HG02870 (cell line): ENCODE measurements around the gene B3GNT5.

ENCODE experiments used
- ATAC-seq: cut with Tn5 transposase; IDR thresholded peaks from one replicate; pipeline ENCODE4 v1.9.1; 2021; ENCODE audit warnings: mild to moderate bottlenecking, moderate library complexity; ENCODE audit not compliant: unreplicated experiment

B3GNT5 gene

DNA sequence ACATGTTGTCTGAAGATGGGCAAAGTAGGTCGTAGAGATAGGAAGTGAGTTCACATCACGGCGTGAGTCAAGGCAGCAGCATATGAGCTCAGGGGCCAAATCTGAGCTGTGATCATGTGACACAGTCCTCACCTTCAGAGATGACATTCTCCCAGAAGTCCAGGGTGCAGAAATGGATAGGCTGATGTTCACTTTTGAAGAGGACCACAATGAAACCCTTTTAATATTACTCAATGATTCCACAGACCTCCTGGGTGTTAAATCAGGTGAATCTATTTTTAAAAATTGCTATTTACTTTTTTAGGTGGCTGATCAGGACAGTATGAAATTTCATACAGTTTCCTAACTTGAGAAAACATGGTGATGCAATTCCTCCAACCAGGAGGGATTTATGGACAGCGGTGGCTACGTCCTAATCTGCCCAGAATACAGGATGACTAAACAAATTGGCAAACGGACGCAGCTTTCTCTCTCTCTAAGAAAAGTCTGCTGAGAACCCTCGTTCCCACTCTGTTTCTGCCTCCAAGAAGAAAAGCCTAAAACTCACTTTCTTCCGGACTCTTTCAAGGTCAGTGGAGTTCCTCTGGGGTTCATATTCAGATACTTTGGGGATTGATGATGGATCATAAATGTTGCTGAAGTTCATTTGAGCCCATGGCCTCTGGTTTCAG, 34.4 kb downstream of the B3GNT5 start:
- no peak for ATAC-seq

DNA sequence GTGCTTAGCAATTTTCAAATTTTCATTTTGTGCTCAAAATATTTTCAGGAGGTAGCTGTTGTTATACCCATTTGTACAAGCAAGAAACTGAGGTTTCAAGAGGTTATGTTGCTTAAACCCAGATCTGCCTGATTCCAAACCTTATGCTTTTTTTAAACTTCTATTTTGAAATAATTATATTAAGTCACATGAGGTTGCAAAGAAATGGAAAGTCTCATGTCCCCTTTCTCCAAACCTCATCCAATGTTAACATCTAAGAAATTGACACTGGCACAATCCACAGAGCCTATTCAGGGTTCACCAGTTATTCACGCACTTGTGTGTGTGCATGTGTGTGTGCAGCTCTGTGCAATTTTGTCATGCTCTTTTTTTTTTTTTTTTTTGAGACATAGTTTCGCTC, 35.1 kb downstream of the B3GNT5 start:
- no peak for ATAC-seq

DNA sequence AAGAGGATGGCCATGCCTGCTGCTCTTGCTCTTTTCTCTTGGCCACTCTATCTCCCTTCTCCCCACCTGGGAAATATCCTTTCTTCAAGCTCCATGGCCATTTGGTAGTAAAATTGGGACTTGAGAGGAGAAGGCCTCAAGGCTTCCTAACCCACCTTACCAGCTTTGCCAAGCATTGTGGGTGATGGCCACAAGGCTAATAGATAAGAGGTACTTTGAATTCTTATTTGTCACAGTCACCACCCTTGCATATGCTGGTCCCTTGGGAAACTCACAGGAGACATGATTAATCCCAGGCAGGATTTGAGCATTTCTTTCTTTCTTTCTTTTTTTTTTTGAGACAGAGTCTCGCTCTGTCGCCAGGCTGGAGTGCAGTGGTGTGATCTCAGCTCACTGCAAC, 37.2 kb downstream of the B3GNT5 start:
- ATAC-seq = no peak

DNA sequence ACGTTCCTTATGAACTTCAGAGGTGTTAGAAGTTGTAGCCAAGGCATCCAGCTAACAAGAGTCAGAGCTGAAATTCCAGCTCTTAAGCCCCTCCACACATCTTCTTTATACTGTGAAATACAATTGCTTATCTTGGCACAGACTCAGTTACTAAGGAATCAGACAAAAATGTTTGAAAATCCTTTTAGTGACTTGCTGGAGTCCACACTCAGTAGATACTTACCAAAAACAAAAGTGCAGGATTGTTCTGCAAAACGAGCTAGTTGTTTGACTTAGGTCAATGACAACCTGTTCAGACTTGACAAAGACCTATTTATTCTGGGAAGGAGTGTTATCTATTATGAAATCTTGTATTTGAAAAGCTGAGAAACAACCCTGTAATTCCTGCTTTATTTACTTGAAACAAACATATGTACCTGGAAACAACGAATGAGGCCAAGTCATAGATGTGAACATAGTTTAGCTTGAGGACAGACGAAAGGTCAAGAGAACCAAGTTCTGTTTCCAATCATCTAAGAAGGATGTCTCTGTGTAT, 38.5 kb downstream of the B3GNT5 start:
- ATAC-seq = no peak

DNA sequence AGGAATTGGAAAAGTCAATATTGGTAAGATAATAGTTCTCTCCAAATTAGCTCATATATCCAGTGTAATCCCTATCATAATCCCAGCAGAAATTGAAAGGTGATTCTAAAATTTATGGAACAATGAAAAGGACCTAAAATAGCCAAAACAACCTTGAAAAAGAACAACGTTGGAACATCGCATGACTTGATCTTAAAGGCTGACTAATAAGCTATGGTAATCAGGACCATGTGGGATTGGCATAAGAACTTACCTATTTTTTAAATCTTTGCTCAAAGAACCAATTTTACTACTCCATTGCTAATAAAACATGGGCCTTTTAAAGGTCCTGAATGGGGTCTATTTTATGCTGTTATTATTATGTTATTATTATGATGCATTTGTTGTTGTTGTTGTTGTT, 40.9 kb downstream of the B3GNT5 start:
- ATAC-seq = no peak

DNA sequence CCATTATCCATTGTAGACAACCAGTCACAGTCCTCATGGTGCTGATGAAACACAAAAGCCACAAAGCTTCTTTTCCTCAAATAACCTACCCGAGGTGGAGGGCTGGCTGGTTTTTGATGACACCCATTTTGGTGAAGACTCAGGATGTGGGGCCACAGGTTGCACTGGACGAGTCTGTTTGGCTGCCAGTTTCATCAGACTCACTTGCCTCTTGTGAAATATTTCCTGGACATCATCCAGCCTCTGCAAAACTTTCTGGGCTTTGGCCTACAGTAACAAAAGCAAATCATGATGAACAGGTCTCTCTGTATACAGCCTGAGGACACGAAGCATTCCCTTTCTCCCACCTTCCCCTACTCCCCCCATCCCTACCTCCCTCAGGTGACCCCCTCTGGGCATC, 42.2 kb downstream of the B3GNT5 start:
- ATAC-seq = no peak

DNA sequence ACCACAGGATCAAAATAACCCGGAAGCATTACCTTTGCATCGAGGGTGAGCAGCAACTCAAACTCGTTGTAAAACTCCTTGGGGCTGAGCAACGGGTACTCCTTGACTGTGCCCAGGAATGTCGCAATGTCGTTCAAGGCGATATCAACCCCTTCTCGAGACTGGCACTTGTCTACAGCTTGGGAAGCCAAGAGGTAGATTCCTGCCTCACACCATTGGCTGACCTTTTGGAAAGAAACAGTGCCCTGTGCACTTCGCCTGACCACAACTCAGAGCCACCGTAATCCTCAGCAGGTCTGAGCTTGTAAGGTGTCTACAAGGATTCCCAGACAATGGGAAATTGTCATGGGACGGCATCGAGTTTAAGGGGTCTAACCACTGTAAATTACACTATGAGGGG, 43.9 kb downstream of the B3GNT5 start:
- no peak for ATAC-seq

DNA sequence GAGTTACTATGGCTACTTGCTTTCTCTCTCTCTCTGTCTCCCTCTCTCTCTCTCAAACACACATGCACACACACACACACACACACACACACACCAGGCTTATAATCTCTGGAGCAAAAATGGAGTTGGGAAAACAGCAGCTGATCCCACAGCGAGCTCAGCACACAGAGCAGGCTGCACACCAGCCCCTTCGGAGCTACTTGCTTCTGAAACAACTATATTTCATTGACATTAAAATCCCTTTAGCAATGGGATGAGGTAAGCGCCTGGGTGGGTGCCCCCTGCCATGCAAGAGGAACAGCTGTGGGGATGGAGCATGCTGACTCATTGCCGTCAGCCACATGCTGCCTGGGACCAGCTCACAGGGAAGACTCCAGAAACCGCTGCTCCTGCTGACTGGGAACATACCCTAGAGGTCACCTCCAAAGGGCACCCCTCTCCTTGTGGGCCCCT, 45.7 kb downstream of the B3GNT5 start:
- ATAC-seq = no peak

DNA sequence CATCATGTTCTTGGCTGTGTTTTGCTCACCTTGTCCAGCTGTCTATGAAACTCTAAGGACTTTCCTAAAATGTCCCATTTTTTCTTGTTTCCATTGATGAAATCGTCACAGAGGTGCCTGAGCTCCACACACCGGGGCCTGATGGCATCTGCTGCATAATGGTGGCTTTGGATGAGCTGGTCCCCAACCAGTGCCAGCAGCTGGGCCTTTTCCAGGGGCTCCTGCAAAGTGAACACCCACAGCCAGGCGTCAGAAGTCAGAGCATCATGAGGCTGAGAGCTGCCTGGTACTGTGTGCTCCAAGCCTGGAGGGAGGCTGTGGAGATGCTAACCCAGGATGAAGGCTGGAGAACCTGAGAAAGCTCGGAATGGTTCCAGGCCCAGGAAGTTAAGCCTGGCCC, 46.9 kb downstream of the B3GNT5 start:
- ATAC-seq = no peak

DNA sequence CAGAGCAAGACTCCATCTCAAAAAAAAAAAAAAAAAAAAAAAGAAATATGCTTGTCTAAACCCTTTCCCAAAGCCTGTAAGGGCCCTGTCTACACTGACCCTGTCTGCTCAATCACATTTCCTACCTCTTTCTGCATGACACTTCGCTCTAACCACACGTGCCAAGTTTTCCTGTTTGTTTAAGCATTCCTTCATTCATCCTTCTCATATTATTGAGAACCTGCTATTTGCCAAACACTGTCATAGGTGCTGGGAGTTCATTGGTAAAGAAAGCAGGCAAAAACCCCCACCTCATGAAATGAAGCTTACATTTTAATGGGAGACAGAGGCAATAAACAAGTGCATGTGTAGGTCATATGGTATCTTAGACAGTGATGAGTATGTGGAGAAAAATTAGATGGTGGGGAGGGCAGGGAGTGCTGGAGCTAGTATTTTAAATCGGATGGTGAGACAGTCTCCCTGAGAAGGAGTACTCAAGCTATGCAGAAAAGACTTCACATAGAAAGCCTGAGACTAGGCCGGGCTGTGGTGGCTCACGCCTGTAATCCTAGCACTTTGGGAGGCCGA, 48.0 kb downstream of the B3GNT5 start:
- ATAC-seq = no peak

DNA sequence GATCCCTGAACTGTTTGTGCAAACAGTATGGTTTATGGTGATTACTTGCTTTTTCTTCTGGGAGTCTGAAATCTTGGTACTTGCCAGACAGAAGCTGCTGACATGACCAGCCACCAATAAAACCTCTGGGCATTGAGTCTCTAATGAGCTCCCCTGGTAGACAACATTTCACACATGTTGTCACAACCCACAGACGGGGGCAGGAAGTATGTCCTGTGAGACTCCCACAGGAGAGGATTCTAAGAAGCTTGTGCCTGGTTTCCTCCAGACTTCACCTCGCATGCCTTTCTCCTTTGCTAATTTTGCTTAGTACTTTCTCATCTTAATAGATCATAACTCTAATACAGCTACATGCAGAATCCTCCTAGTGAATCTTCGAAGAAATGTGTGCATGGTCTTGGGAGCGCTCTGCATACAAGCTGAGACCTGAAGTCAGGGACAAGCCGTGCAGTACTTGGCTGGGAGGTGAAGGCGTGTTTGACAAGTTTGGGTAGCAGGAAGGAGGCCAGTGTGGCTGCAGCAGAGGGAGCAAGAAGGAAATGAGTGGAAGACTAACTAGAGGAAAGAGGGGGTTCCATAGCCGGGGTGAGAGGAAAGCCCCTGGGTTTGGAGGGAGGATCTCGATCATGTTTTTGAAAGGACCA, 49.0 kb downstream of the B3GNT5 start:
- no peak for ATAC-seq

DNA sequence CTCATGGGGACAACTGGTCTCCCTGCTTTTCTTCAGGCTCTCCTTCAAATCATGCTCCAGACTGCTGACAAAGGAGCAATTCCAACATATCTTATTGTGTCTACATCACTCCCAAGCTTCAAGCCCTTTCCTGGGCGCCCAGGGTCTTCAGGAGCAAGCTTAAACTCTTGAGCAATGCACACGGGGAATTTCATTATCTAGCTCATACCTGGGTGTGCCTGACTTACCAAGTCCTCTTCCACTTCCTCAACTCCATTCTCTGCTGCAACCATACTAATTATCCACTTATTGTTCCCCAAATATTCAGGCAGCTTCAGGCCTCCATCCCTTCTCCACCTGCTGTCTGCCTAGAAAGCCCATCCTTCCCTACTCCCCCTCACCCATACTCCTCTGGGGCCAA, 50.6 kb downstream of the B3GNT5 start:
- no peak for ATAC-seq

DNA sequence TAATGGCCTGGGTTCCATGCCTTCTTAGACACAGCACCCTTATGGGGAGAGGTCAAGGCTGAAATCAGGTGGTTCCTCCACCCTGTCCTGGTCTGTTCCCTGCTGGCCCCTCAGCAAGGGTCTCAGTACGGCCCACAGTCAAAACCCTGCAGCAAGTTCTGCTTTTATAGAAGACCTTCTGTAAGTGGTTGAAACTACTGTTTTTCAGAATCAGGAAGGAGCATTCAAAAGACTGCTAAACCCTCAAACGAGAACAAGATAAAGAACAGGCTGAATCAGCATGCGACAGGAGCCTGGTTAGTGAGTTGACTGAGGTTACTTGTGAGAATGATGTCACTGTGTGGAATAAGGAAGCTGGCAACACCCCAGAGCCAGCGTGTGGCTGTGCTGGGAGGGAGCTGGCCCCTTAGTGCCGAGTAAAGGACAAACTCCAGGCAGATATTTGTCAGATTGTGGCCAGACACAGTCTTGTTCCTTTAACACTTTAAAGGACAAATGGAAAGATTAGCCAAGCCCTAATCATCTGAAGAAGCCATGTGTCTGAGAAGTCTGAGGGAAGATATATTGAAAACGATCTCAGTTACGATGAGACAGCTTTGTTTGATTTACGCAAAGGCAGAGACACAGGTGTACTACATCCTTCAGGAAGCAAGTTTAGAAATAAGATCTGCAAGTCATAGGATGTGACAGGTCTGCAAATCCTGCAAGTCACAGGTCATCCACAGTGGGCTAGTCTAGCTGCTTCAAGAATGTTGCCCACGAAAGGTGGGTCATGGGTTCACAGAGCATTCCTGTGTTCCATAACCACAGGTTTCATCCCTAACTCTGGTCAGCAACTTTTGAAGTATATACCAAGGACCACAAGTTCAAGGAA, 54.0 kb downstream of the B3GNT5 start:
- ATAC-seq = peak; percentile 86

DNA sequence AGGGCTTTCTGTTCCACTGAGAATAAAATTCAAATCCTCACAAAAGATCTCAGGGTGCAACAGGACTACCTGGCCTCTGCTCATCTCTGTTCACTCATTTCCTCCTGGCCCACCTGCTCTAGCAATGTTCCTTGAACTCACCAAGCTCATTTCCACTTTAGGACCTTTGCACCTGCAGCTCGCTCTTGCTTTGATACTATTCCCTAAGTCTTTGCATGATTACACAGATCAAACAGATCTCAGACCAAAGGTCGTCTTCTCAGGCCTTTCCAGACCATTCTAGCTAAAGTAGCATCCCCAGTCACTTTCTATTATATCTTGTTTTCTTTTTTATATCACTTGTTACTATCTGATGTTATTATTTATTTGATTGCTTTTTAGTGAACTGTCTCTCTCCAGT, 54.7 kb downstream of the B3GNT5 start:
- ATAC-seq = no peak

DNA sequence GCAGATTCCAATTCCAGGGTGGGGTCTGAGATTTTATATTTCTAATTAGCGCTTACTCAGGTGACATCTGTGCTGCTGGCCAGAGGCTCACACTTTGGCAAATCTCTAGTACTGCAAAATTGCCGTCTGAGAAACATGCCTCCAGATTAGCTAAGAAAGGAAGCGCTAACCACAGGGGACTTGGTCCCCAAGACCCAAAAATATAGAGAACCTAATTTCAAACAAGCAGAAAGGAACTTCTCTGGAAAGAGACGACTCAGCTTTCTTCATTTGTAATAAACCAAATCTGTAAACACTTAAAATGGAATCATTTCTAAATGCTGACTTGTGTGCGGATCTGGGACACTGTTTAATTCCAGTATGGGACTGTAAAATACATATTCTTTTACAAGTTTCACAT, 55.7 kb downstream of the B3GNT5 start:
- ATAC-seq = no peak

DNA sequence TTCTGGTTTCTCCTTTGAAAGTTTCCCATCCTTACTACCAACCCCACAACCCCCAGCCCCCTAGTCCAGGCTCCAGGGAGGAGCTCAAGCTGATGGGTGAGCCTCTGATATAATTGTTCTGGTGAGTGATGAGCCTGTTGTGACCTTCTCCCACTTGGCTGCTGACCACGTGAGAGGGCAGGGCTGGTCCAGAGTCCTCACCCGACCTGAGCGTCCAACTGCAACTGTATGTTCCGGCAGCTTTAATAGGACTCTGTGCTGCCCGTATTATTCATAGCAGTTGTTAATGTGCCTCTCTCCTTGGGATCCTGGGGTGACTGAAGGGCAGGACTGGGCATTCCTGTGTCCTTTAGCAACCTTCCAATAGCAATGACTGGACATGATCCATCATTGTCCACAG, 56.2 kb downstream of the B3GNT5 start:
- no peak for ATAC-seq

DNA sequence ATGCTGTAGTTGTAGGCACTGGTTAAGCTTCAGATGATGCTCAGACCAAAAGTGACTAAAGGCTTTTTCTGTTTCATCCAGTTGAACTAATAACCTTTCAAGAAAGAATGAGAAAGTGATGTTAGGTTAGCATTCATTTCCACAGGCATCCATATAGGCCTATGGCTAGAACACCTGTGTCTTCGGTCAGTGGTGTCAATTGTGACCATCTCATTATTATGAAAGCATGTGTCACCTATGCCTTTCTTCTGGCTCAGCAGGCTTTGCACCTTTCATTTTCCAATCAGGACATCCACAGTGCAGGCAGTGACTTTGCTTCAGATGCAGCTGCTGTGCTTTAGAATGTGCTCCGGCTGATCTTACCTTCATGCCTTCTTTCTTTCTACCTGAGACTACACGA, 57.9 kb downstream of the B3GNT5 start:
- ATAC-seq = no peak

DNA sequence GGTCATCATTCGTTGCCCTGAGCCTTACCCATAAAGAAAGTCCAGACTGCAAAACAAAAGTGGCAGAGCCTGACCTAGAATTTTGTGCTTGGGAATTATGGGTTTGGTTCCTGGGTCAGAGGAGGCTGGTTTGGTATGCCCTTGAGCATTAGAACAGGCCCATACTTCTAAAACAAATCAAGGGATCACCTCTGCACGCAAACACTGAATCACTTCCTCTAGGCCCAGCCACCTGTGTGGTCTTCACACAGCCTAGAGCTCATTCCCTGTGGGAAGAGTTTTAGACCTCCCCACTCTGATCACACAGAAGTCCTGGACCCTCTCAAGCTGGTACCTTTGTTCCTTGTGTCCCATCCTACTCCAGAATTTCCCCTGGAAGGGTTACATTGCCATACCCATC, 59.4 kb downstream of the B3GNT5 start:
- no peak for ATAC-seq

DNA sequence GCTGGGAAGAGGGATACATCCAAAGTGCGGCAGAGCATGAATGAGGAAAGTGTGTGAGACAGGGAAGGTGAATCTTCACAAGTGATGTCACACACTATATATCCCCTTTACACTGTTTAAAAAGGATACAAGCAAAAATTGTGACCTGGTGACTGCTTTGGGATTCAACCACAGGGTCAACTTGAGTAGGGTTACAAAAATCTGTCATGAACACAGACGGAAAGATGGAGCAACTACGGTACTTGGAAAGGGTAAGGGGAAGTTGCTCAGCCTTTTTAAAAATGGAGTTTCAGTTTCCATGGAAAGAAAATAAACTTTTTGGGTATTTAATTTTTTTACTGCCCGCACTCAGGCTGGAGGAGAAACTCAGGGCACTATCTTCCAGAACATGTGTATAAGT, 60.3 kb downstream of the B3GNT5 start:
- ATAC-seq = no peak

DNA sequence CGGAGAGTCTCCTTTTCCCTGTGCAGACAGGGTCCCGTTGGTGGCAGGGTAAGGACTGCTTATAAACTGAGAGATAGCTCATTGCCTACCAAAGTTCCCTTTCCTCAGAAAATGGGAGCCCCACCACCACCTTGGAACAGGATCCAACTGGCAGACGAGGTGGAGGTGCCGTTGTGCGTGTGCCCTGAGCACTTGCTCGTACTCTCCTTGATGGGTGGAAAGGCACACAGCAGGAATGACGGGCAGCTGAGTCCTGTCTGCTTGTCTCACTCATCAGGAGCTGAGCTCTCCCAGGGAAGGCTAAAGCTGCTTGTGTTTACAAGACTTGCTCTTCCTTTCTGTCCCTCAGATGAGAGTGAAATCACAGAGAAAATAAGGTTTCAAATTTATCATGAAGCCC, 60.7 kb downstream of the B3GNT5 start:
- no peak for ATAC-seq

DNA sequence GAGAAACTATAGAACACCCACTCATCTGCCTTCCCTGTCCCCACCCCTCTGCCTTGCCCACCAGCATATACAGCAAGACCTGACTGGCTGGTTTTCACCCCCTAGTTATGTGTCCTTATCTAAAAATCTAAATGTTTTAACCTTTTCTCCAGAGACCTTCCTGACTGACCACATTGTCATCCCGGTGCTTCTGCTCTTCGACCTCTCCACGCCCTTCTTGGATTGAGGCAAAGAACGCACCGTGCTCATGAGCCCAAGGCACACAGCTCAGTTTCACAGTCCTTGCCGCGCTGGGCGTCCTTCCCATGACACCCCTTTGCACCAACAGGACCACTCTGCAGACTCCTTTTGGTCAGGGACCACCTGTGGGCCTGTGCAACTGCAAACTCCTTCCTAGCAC, 62.7 kb downstream of the B3GNT5 start:
- ATAC-seq = no peak
